GM12878 (cell line): Measurements from ENCODE around the gene ARHGAP6. TPM values are rescaled to one million over a fixed set of nuclear protein-coding genes. Genes with fewer than 3 reads are reported as not detected.

Source experiments
- ATAC-seq: fragments of 200-7000 bp; cut with Tn5 transposase; 3 replicates; pipeline ENCODE4 v1.9.1; 2020; ENCODE audit warnings: mild to moderate bottlenecking, moderate library complexity
- BruUV-seq: library from RNA; stranded (reverse); fragments of 400-500 nt; replicated peaks from 2 replicates; lab custom pipeline; 2021; lab: Mats Ljungman, UMichigan
- CTCF ChIA-PET: fragments of 300-600 bp; sonication (Branson Sonifier 250); formaldehyde crosslinking; extraction: SDS; loops from one replicate; lab custom pipeline; 2021; ENCODE audit warnings: inconsistent platforms; lab: Yijun Ruan, JAX
- POLR2A ChIA-PET: fragments of 350-600 bp; formaldehyde crosslinking; extraction: SDS; loops from one replicate; lab custom pipeline; 2021; ENCODE audit warnings: inconsistent platforms; lab: Charles Lee
- RAD21 ChIA-PET: fragments of 300-600 bp; sonication (Branson Sonifier 250); formaldehyde crosslinking; loops from one replicate; lab custom pipeline; 2023; ENCODE audit warnings: antibody characterized with exemption; ENCODE audit not compliant: unreplicated experiment; lab: Charles Lee
- SMC1A ChIA-PET: fragments of 300-600 bp; sonication (Branson Sonifier 250); formaldehyde crosslinking; loops from one replicate; lab custom pipeline; 2023; ENCODE audit not compliant: unreplicated experiment, uncharacterized antibody; lab: Charles Lee
- DNase-seq: peaks from one replicate; pipeline ENCODE4 v3.0.0-alpha.2; 2011; ENCODE audit warnings: low read depth, low spot score
- FAIRE-seq: peaks from 3 replicates; lab custom pipeline; 2011; peaks lifted over from hg19 to GRCh38; lab: Jason Lieb, UNC
- H2AFZ ChIP-seq: 2 replicates; pipeline ENCODE4 v1.6.0; 2011; ENCODE audit warnings: low read depth, low read length, control low read depth; ENCODE audit not compliant: control insufficient read depth
- H3K27ac ChIP-seq: 2 replicates; pipeline ENCODE4 v1.5.1; 2011; ENCODE audit warnings: control low read depth; ENCODE audit not compliant: control insufficient read depth, insufficient read depth
- H3K27me3 ChIP-seq, 2 experiments: replicated peaks in 1 of 2; 2 replicates each; pipeline versions ENCODE4 v1.6.0 to v1.6.1; 2011; ENCODE audit warnings: low read length in 1 of 2; ENCODE audit not compliant: control insufficient read depth in 2 of 2, insufficient read depth in 2 of 2
- H3K36me3 ChIP-seq, 2 experiments: 2 replicates each; pipeline ENCODE4 v1.5.1; 2011; ENCODE audit warnings: low read length in 1 of 2; ENCODE audit not compliant: control insufficient read depth in 2 of 2, insufficient read depth in 2 of 2
- H3K4me1 ChIP-seq: 2 replicates; pipeline ENCODE4 v1.6.1; 2011; ENCODE audit warnings: mild to moderate bottlenecking, low read length, moderate library complexity, mixed read lengths; ENCODE audit not compliant: control insufficient read depth, insufficient read depth
- H3K4me2 ChIP-seq: 2 replicates; pipeline ENCODE4 v1.6.0; 2011; ENCODE audit warnings: control low read depth; ENCODE audit not compliant: control insufficient read depth, insufficient read depth
- H3K4me3 ChIP-seq: fragments of 200-600 bp; sonication (generic); 2 replicates; pipeline ENCODE4 v1.5.1; 2016
- H3K79me2 ChIP-seq: 2 replicates; pipeline ENCODE4 v1.6.0; 2011; ENCODE audit warnings: low read length; ENCODE audit not compliant: control insufficient read depth, insufficient read depth
- H3K9ac ChIP-seq: 2 replicates; pipeline ENCODE4 v1.8.0; 2011; ENCODE audit warnings: low read length, control low read depth, mixed read lengths; ENCODE audit not compliant: control insufficient read depth, insufficient read depth
- H3K9me3 ChIP-seq: replicated peaks from 3 replicates; pipeline ENCODE4 v1.5.1; 2011; ENCODE audit warnings: mild to moderate bottlenecking, low read length; ENCODE audit not compliant: control insufficient read depth, insufficient read depth
- H4K20me1 ChIP-seq: 2 replicates; pipeline ENCODE4 v1.6.0; 2011; ENCODE audit not compliant: control insufficient read depth, insufficient read depth
- SMC3 ChIP-seq: IDR thresholded peaks from 2 replicates; pipeline ENCODE4 v1.6.1; 2011; ENCODE audit warnings: low read length, improper control_type of control experiment, borderline replicate concordance
- ZNF207 ChIP-seq: fragments of 450-650 bp; IDR thresholded peaks from 2 replicates; pipeline ENCODE4 v1.6.1; 2014; ENCODE audit warnings: antibody characterized with exemption, mild to moderate bottlenecking, borderline replicate concordance
- WGBS: methylation state at CpG from one replicate; pipeline ENCODE4 v1.1.6; 2016; ENCODE audit warnings: low lambda C conversion rate; ENCODE audit not compliant: insufficient replicate concordance, insufficient coverage; ENCODE audit errors: missing lambda C conversion rate; 5-methylcytosine and 5-hydroxymethylcytosine counted together
- in situ Hi-C: fragments of 300-500 bp; cut with MboI; formaldehyde crosslinking; loops from 9 replicates; pipeline ENCODE4 v1.14.3; 2018; ENCODE audit warnings: mixed read lengths
- intact Hi-C: fragments of 100-400 bp; cut with micrococcal nuclease; formaldehyde crosslinking; loops from one replicate; pipeline ENCODE4 v1.14.2; 2022; ENCODE audit not compliant: unreplicated experiment
- polyA plus RNA-seq, 11 experiments: library from polyadenylated mRNA; depleted of rRNA in 4 of 11; unstranded in 6 of 11; stranded (reverse) in 5 of 11; fragments of >200 nt; fragmentation: Nextera tagmentation in 4 of 11; fragmentation: Illumina TruSeq in 1 of 11; extraction: Ambion mirVana in 4 of 11; extraction: Trizol in 1 of 11; gene quantifications; 1 replicate in 1 of 11; 2 replicates in 10 of 11; pipeline versions ENCODE4 v1.2.1 to v1.2.3, GENCODE V29; 2011 to 2016; ENCODE audit warnings: inconsistent platforms in 2 of 11, missing spikeins in 2 of 11, low read depth in 1 of 11
- total RNA-seq, 4 experiments: library from RNA; depleted of rRNA in 3 of 4; stranded (reverse); fragments of >200 nt in 3 of 4; fragmentation: Illumina TruSeq in 1 of 4; extraction: Trizol in 1 of 4; gene quantifications; 2 replicates each; pipeline versions ENCODE4 v1.2.1 to v1.2.3, GENCODE V29; 2013 to 2021
- TF ChIP-seq, protein P1 (sequence below): fragments of 450-650 bp; IDR thresholded peaks from 2 replicates; pipeline ENCODE4 v1.6.1; 2014; ENCODE audit warnings: mild to moderate bottlenecking
- TF ChIP-seq, protein P2 (sequence below): fragments of 450-650 bp; IDR thresholded peaks from 2 replicates; pipeline ENCODE4 v1.6.1; 2016; ENCODE audit warnings: mild to moderate bottlenecking, moderate library complexity, borderline replicate concordance

ARHGAP6 gene
- total and polyA plus RNA-seq, 10 of the 15 experiments (the other 5 are each of a cell fraction or from before 2014, with no cell fraction given): 0.20 to 1.8 (median 0.76) TPM

- Histone ChIP-seq H2AFZ (no peak overlapping the region), H3K4me3 (no peak overlapping the region), H3K79me2 (no peaks in the 10 kb centered on the region), H3K4me2 (no peak overlapping the region), H3K4me1 (no peaks in the 10 kb centered on the region), H3K27ac (no peak overlapping the region), H3K9me3 (no peaks in the 10 kb centered on the region), H4K20me1 (no peaks in the 10 kb centered on the region), H3K9ac (no peak overlapping the region)
- no TSS peak for BruUV-seq
- FAIRE-seq (no peak), DNase-seq (no peak), ATAC-seq (no peak)
- intact Hi-C loops (no loop called here), in situ Hi-C loops (no loop called here)
- CTCF ChIA-PET: interaction anchor here (0.6 to 5.0 kb wide), 18 partner anchors 10 to 546 kb away, joined by 3 to 61 read pairs (median 4); no protein-coding TSS in a partner anchor
- POLR2A ChIA-PET: interaction anchor here (1.0 kb wide), 1 partner anchor 181 kb away, joined by 3 read pairs; no protein-coding TSS in a partner anchor
- RAD21 ChIA-PET: interaction anchor here (0.5 to 2.3 kb wide), 16 partner anchors 9 to 373 kb away, joined by 3 to 14 read pairs (median 4); no protein-coding TSS in a partner anchor
- SMC1A ChIA-PET: interaction anchor here (0.7 to 9.6 kb wide), 17 partner anchors 10 to 1166 kb away, joined by 3 to 105 read pairs (median 4); no protein-coding TSS in a partner anchor
- WGBS: 62% methylated on average over 5 of the region's 5 CpGs
- TF ChIP-seq SMC3: no peak
- TF ChIP-seq, protein P1, sequence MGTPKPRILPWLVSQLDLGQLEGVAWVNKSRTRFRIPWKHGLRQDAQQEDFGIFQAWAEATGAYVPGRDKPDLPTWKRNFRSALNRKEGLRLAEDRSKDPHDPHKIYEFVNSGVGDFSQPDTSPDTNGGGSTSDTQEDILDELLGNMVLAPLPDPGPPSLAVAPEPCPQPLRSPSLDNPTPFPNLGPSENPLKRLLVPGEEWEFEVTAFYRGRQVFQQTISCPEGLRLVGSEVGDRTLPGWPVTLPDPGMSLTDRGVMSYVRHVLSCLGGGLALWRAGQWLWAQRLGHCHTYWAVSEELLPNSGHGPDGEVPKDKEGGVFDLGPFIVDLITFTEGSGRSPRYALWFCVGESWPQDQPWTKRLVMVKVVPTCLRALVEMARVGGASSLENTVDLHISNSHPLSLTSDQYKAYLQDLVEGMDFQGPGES: no peak
- TF ChIP-seq, protein P2, sequence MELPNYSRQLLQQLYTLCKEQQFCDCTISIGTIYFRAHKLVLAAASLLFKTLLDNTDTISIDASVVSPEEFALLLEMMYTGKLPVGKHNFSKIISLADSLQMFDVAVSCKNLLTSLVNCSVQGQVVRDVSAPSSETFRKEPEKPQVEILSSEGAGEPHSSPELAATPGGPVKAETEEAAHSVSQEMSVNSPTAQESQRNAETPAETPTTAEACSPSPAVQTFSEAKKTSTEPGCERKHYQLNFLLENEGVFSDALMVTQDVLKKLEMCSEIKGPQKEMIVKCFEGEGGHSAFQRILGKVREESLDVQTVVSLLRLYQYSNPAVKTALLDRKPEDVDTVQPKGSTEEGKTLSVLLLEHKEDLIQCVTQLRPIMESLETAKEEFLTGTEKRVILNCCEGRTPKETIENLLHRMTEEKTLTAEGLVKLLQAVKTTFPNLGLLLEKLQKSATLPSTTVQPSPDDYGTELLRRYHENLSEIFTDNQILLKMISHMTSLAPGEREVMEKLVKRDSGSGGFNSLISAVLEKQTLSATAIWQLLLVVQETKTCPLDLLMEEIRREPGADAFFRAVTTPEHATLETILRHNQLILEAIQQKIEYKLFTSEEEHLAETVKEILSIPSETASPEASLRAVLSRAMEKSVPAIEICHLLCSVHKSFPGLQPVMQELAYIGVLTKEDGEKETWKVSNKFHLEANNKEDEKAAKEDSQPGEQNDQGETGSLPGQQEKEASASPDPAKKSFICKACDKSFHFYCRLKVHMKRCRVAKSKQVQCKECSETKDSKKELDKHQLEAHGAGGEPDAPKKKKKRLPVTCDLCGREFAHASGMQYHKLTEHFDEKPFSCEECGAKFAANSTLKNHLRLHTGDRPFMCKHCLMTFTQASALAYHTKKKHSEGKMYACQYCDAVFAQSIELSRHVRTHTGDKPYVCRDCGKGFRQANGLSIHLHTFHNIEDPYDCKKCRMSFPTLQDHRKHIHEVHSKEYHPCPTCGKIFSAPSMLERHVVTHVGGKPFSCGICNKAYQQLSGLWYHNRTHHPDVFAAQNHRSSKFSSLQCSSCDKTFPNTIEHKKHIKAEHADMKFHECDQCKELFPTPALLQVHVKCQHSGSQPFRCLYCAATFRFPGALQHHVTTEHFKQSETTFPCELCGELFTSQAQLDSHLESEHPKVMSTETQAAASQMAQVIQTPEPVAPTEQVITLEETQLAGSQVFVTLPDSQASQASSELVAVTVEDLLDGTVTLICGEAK: no peak
- no peak for TF ChIP-seq ZNF207
- TF ChIP-seq, all 136 proteins: peak for 0
- Histone ChIP-seq H3K27me3 (no peaks in the 10 kb centered on the region), H3K36me3 (no peaks in the 10 kb centered on the region)
These were observed 130.4 kb downstream of the ARHGAP6 start for GRCh38 chrX:11535156-11535919.
